HepG2 (cell line): Measurements from ENCODE around the gene LAMTOR1. TPM values are rescaled to one million over a fixed set of nuclear protein-coding genes. Genes with fewer than 3 reads are reported as not detected.

Experiments used
- ATAC-seq: fragments of 200-7000 bp; cut with Tn5 transposase; 3 replicates; pipeline ENCODE4 v1.9.1; 2020; ENCODE audit warnings: mild to moderate bottlenecking, moderate library complexity
- BruUV-seq: library from RNA; stranded (reverse); fragments of 400-500 nt; replicated peaks from 2 replicates; lab custom pipeline; 2021; lab: Mats Ljungman, UMichigan
- CTCF ChIA-PET: fragments of 300-600 bp; formaldehyde crosslinking; extraction: SDS; loops from one replicate; lab custom pipeline; 2021; ENCODE audit warnings: low total read pairs, inconsistent platforms, low intra/inter-chr PET ratio; lab: Yijun Ruan, JAX
- POLR2A ChIA-PET: fragments of 350-600 bp; sonication (Branson Sonifier 250); formaldehyde crosslinking; loops from one replicate; lab custom pipeline; 2020; ENCODE audit warnings: antibody characterized with exemption, inconsistent platforms; lab: Yijun Ruan, JAX
- DNase-seq: peaks from one replicate; pipeline ENCODE4 v3.0.0-alpha.2; 2015; ENCODE audit warnings: low spot score
- FAIRE-seq: peaks from 3 replicates; lab custom pipeline; 2011; peaks lifted over from hg19 to GRCh38; lab: Jason Lieb, UNC
- H2AFZ ChIP-seq: one replicate; pipeline ENCODE4 v1.6.1; 2011; ENCODE audit warnings: low read length, inconsistent platforms
- H3K27ac ChIP-seq: fragments of 300-600 bp; 3 replicates; pipeline ENCODE4 v1.8.0; 2011; ENCODE audit warnings: mixed run types, mild to moderate bottlenecking, mixed read lengths, low read length, inconsistent platforms; ENCODE audit not compliant: insufficient read depth; ENCODE audit errors: extremely low read length
- H3K27me3 ChIP-seq, 2 experiments: fragments of 200-600 bp in 1 of 2; 2 replicates in 1 of 2; 3 replicates in 1 of 2; pipeline versions ENCODE4 v1.6.0 to v1.8.0; 2011; ENCODE audit warnings: low read length in 2 of 2, mild to moderate bottlenecking in 2 of 2, moderate library complexity in 2 of 2, inconsistent platforms in 1 of 2; ENCODE audit not compliant: insufficient read depth in 2 of 2, control insufficient read depth in 1 of 2
- H3K36me3 ChIP-seq, 2 experiments: fragments of 200-600 bp in 1 of 2; replicated peaks in 1 of 2; 2 replicates in 1 of 2; 3 replicates in 1 of 2; pipeline versions ENCODE4 v1.5.1 to v1.8.0; 2011; ENCODE audit warnings: low read length in 2 of 2, inconsistent platforms in 1 of 2; ENCODE audit not compliant: insufficient read depth in 2 of 2, control insufficient read depth in 1 of 2
- H3K4me1 ChIP-seq: 2 replicates; pipeline ENCODE4 v1.5.1; 2012; ENCODE audit warnings: low read length, inconsistent platforms; ENCODE audit not compliant: insufficient read depth
- H3K4me2 ChIP-seq: 2 replicates; pipeline ENCODE4 v1.6.0; 2011; ENCODE audit warnings: low read depth, low read length, inconsistent platforms
- H3K4me3 ChIP-seq, 3 experiments: fragments of 200-600 bp in 1 of 3; sonication (generic), shearing (Covaris generic) in 1 of 3; replicated peaks in 1 of 3; 2 replicates each; pipeline ENCODE4 v1.5.1; 2011 to 2016; ENCODE audit warnings: low read length in 3 of 3, inconsistent platforms in 2 of 3, low read depth in 2 of 3, mild to moderate bottlenecking in 2 of 3, control low read depth in 1 of 3, mixed read lengths in 1 of 3; ENCODE audit not compliant: insufficient read depth in 1 of 3
- H3K79me2 ChIP-seq: one replicate; pipeline ENCODE4 v1.6.1; 2011; ENCODE audit warnings: low read length, inconsistent platforms; ENCODE audit not compliant: insufficient read depth
- H3K9ac ChIP-seq: 2 replicates; pipeline ENCODE4 v1.6.0; 2011; ENCODE audit warnings: mild to moderate bottlenecking, low read depth, low read length, inconsistent platforms; ENCODE audit not compliant: insufficient read depth
- H3K9me3 ChIP-seq: 2 replicates; pipeline ENCODE4 v1.5.1; 2012; ENCODE audit warnings: mild to moderate bottlenecking, low read length
- H4K20me1 ChIP-seq: 2 replicates; pipeline ENCODE4 v1.6.0; 2011; ENCODE audit warnings: inconsistent platforms, mild to moderate bottlenecking, low read length, moderate library complexity; ENCODE audit not compliant: insufficient read depth
- AGO2 ChIP-seq: fragments of 200-400 bp; formaldehyde crosslinking; optimal IDR thresholded peaks from 2 replicates; pipeline ENCODE3; 2017; ENCODE audit warnings: mild to moderate bottlenecking, low read depth, low read length, moderate library complexity
- AHR ChIP-seq: IDR thresholded peaks from 2 replicates; pipeline ENCODE4 v1.6.1; 2018; ENCODE audit warnings: missing genetic modification reagents, missing compliant biosample characterization
- GATA4 ChIP-seq: sonication (generic); IDR thresholded peaks from 2 replicates; pipeline ENCODE4 v1.6.1; 2016; ENCODE audit warnings: antibody characterized with exemption, low read depth, borderline replicate concordance
- KDM1A ChIP-seq: IDR thresholded peaks from 2 replicates; pipeline ENCODE4 v1.6.1; 2016; ENCODE audit warnings: missing compliant biosample characterization
- KDM2A ChIP-seq: sonication (generic); formaldehyde crosslinking; IDR thresholded peaks from 2 replicates; pipeline ENCODE4 v1.4.0; 2020; ENCODE audit warnings: low read depth, missing genetic modification reagents, borderline replicate concordance
- KLF16 ChIP-seq, 2 experiments: sonication (generic) in 1 of 2; formaldehyde crosslinking in 1 of 2; IDR thresholded peaks; 2 replicates each; pipeline versions ENCODE4 v1.6.1 to v1.8.0; 2016 to 2023; ENCODE audit warnings: missing genetic modification reagents in 2 of 2, missing compliant biosample characterization in 1 of 2
- NFRKB ChIP-seq: fragments of 450-650 bp; IDR thresholded peaks from 2 replicates; pipeline ENCODE4 v1.6.1; 2017
- ONECUT2 ChIP-seq: sonication (generic); formaldehyde crosslinking; IDR thresholded peaks from 2 replicates; pipeline ENCODE4 v1.4.0; 2020; ENCODE audit warnings: missing genetic modification reagents
- TGIF2 ChIP-seq: IDR thresholded peaks from 2 replicates; pipeline ENCODE4 v1.6.1; 2016; ENCODE audit warnings: control low read depth, missing compliant biosample characterization
- ZBTB38 ChIP-seq: sonication (generic); formaldehyde crosslinking; IDR thresholded peaks from 2 replicates; pipeline ENCODE4 v1.5.1; 2020; ENCODE audit warnings: mild to moderate bottlenecking, missing genetic modification reagents
- ZNF12 ChIP-seq: sonication (generic); formaldehyde crosslinking; IDR thresholded peaks from 2 replicates; pipeline ENCODE4 v1.5.0; 2020; ENCODE audit warnings: missing genetic modification reagents
- ZNF33A ChIP-seq: sonication (generic); formaldehyde crosslinking; IDR thresholded peaks from 2 replicates; pipeline ENCODE4 v1.5.1; 2020; ENCODE audit warnings: missing genetic modification reagents, mild to moderate bottlenecking, moderate library complexity, borderline replicate concordance
- ZNF367 ChIP-seq: sonication (generic); formaldehyde crosslinking; IDR thresholded peaks from 2 replicates; pipeline ENCODE4 v1.4.0; 2020; ENCODE audit warnings: missing genetic modification reagents, borderline replicate concordance
- ZNF614 ChIP-seq: IDR thresholded peaks from 2 replicates; pipeline ENCODE4 v1.6.1; 2018; ENCODE audit warnings: missing biosample characterization, missing genetic modification reagents, inconsistent platforms, borderline replicate concordance
- ZNF619 ChIP-seq: sonication (generic); formaldehyde crosslinking; IDR thresholded peaks from 2 replicates; pipeline ENCODE4 v1.4.0; 2020; ENCODE audit warnings: mild to moderate bottlenecking, missing genetic modification reagents
- ZNF761 ChIP-seq: sonication (generic); formaldehyde crosslinking; conservative IDR thresholded peaks from 2 replicates; pipeline ENCODE4 v1.4.0; 2020; ENCODE audit warnings: mild to moderate bottlenecking, missing genetic modification reagents
- ZNF766 ChIP-seq: sonication (generic); formaldehyde crosslinking; IDR thresholded peaks from 2 replicates; pipeline ENCODE4 v1.5.0; 2020; ENCODE audit warnings: missing genetic modification reagents, borderline replicate concordance
- WGBS: methylation state at CpG from one replicate; pipeline ENCODE4 v1.1.6; 2017; ENCODE audit warnings: low lambda C conversion rate; 5-methylcytosine and 5-hydroxymethylcytosine counted together
- in situ Hi-C: cut with HindIII; loops from 2 replicates; pipeline ENCODE4 v1.10.0; 2017; ENCODE audit warnings: low pct_unique_long_range_greater_than_20kb; ENCODE audit not compliant: extremely low pct_ligation_motif_present
- intact Hi-C: fragments of 100-400 bp; cut with micrococcal nuclease; formaldehyde crosslinking; loops from one replicate; pipeline ENCODE4 v1.10.0; 2022; ENCODE audit not compliant: unreplicated experiment
- polyA plus RNA-seq, 8 experiments: library from polyadenylated mRNA; depleted of rRNA in 3 of 8; stranded (reverse) in 7 of 8; unstranded in 1 of 8; fragments of >200 nt; fragmentation: Illumina TruSeq in 4 of 8; extraction: Trizol in 4 of 8; gene quantifications; 2 replicates each; pipeline versions ENCODE4 v1.2.1 to v1.2.3, GENCODE V29; 2011 to 2016; ENCODE audit warnings: low read depth in 4 of 8, missing spikeins in 1 of 8, mixed read lengths in 1 of 8; ENCODE audit not compliant: insufficient read depth in 1 of 8
- total RNA-seq, 5 experiments: library from RNA; depleted of rRNA; stranded (reverse); fragments of >200 nt; fragmentation: Illumina TruSeq; extraction: Trizol; gene quantifications; 2 replicates each; pipeline ENCODE4 v1.2.3, GENCODE V29; 2016; ENCODE audit warnings: low read depth in 1 of 5
- TF ChIP-seq, protein P1 (sequence below): sonication (generic); formaldehyde crosslinking; IDR thresholded peaks from 2 replicates; pipeline ENCODE4 v1.4.0; 2020; ENCODE audit warnings: low read depth, missing genetic modification reagents
- TF ChIP-seq, protein P2 (sequence below): sonication (generic); formaldehyde crosslinking; IDR thresholded peaks from 2 replicates; pipeline ENCODE4 v1.4.0; 2020; ENCODE audit warnings: missing genetic modification reagents

Gene LAMTOR1
- total and polyA plus RNA-seq, 2 of the 13 experiments (the other 11 are each of a cell fraction or from before 2014, with no cell fraction given): 60.4 to 66.0 TPM

DNA sequence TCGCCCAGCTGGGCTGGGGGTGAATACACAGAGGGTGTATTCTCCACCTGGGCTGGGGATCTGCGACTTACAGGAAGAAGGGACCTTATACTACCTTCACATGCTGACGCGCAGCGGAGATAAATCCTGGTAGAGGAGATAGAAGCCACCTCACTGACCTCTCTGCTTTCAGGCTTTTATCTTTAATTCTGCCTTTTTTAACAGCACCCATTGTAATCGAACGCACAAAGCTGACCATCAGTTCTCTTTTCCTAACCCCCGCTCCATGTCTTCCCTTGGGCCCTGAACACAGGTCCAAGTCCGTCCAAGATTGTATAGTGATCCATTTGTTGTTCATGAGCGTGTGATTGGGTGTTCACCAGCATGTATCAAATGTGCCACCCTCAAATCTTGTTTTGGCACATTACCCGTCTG is 664 bp upstream of the LAMTOR1 start (continued):
- TF ChIP-seq, protein P1, sequence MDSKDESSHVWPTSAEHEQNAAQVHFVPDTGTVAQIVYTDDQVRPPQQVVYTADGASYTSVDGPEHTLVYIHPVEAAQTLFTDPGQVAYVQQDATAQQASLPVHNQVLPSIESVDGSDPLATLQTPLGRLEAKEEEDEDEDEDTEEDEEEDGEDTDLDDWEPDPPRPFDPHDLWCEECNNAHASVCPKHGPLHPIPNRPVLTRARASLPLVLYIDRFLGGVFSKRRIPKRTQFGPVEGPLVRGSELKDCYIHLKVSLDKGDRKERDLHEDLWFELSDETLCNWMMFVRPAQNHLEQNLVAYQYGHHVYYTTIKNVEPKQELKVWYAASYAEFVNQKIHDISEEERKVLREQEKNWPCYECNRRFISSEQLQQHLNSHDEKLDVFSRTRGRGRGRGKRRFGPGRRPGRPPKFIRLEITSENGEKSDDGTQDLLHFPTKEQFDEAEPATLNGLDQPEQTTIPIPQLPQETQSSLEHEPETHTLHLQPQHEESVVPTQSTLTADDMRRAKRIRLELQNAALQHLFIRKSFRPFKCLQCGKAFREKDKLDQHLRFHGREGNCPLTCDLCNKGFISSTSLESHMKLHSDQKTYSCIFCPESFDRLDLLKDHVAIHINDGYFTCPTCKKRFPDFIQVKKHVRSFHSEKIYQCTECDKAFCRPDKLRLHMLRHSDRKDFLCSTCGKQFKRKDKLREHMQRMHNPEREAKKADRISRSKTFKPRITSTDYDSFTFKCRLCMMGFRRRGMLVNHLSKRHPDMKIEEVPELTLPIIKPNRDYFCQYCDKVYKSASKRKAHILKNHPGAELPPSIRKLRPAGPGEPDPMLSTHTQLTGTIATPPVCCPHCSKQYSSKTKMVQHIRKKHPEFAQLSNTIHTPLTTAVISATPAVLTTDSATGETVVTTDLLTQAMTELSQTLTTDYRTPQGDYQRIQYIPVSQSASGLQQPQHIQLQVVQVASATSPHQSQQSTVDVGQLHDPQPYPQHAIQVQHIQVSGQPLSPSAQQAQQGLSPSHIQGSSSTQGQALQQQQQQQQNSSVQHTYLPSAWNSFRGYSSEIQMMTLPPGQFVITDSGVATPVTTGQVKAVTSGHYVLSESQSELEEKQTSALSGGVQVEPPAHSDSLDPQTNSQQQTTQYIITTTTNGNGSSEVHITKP (CRISPR knock-in tag): 0 out of 2 replicates have a peak, but pooled peaks have one; percentile 21
- TF ChIP-seq ZNF766 (CRISPR knock-in tag): 0 out of 2 replicates have a peak, but pooled peaks have one; percentile 39
- TF ChIP-seq AHR (CRISPR knock-in tag): no peak
- no peak for TF ChIP-seq ZNF33A (CRISPR knock-in tag)

DNA sequence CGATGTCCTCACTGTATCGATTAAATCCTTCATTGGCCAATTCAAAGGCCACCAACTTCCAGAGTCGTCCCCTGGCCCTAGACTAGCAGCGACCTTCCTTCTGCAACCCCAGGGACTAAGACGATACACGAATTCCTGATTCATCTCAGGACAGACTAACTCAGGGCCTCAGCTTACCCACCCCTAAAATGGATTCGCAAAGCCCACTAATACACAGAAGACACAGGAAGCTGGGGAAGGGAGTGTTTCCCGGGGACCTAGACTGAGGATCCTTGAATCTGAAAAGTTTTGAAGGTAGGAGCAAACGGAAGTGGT is 509 bp downstream of the LAMTOR1 start:
- DNase-seq (no peak), FAIRE-seq (no peak), ATAC-seq (no peak)
- Histone ChIP-seq H3K9ac (peak overlapping the region; percentile 97), H3K9me3 (no peaks in the 10 kb centered on the region), H4K20me1 (no peaks in the 10 kb centered on the region), H3K4me1 (peaks cover 39% of the 10 kb centered on the region), H3K36me3 (peaks cover 13 to 25% of the 10 kb centered on the region in 2 experiments; a peak in 3 of 5 replicates), H3K4me2 (peak overlapping the region; percentile 93), H3K27me3 (no peaks in the 10 kb centered on the region; a peak in 1 of 5 replicates), H3K79me2 (peaks cover 31% of the 10 kb centered on the region), H3K27ac (peak overlapping the region; percentile 82), H3K4me3 (peak overlapping the region; percentile 79 to 85 (median 82)), H2AFZ (no peak overlapping the region)
- CTCF ChIA-PET: no interaction called here
- POLR2A ChIA-PET: interaction anchor here (1.3 to 2.4 kb wide), 4 partner anchors 10 to 154 kb away, joined by 4 to 13 read pairs (median 6); partner anchors contain the start of gene ANAPC15
- 0% methylated on average over 9 of the region's 9 CpGs for WGBS
- intact Hi-C loops: loop anchor here (2.0 kb wide), 1 partner anchor 22 kb away; the partner anchor contains the start of genes LRRC51 and NUMA1
- BruUV-seq: no TSS peak
- in situ Hi-C loops: no loop called here
- TF ChIP-seq, protein P2, sequence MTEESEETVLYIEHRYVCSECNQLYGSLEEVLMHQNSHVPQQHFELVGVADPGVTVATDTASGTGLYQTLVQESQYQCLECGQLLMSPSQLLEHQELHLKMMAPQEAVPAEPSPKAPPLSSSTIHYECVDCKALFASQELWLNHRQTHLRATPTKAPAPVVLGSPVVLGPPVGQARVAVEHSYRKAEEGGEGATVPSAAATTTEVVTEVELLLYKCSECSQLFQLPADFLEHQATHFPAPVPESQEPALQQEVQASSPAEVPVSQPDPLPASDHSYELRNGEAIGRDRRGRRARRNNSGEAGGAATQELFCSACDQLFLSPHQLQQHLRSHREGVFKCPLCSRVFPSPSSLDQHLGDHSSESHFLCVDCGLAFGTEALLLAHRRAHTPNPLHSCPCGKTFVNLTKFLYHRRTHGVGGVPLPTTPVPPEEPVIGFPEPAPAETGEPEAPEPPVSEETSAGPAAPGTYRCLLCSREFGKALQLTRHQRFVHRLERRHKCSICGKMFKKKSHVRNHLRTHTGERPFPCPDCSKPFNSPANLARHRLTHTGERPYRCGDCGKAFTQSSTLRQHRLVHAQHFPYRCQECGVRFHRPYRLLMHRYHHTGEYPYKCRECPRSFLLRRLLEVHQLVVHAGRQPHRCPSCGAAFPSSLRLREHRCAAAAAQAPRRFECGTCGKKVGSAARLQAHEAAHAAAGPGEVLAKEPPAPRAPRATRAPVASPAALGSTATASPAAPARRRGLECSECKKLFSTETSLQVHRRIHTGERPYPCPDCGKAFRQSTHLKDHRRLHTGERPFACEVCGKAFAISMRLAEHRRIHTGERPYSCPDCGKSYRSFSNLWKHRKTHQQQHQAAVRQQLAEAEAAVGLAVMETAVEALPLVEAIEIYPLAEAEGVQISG (CRISPR knock-in tag): no peak
- TF ChIP-seq ONECUT2 (CRISPR knock-in tag): no peak
- TF ChIP-seq AGO2: no peak
- no peak for TF ChIP-seq ZNF12
- no peak for TF ChIP-seq GATA4
- no peak for TF ChIP-seq ZNF367
- no peak for TF ChIP-seq ZNF619 (CRISPR knock-in tag)
- TF ChIP-seq TGIF2 (CRISPR knock-in tag): no peak
- no peak for TF ChIP-seq ZBTB38
- 0 out of 4 replicates have a peak, but pooled peaks of 1 of the 2 experiments have one; percentile 6 for TF ChIP-seq KLF16 (CRISPR knock-in tag; IDR thresholded peaks at IDR 0.05)
- no peak for TF ChIP-seq ZNF761 (CRISPR knock-in tag)
- no peak for TF ChIP-seq KDM2A (CRISPR knock-in tag)
- TF ChIP-seq KDM1A: peak; percentile 51; the same call in 1 of the 2 replicates
- TF ChIP-seq ZNF614 (CRISPR knock-in tag): no peak
- TF ChIP-seq NFRKB: no peak
